Peyer's patch (tissue), 4 donors: ENCODE data around the gene NTRK2. TPM values are rescaled to one million over a fixed set of nuclear protein-coding genes. Genes with fewer than 3 reads are reported as not detected.
A peak's percentile ranks its signal among the peaks of the same experiment; 100 is the strongest.

ENCODE experiments used
- DNase-seq, 3 donors: peaks; one replicate each; pipeline ENCODE4 v3.0.0-alpha.2; 2017 to 2019
- H3K27ac ChIP-seq, 4 donors: fragments of 200-600 bp; sonication (generic); one replicate each; pipeline ENCODE4 v1.5.1; 2016 to 2019
- H3K27me3 ChIP-seq, 2 donors: fragments of 200-600 bp; sonication (generic); one replicate each; pipeline ENCODE4 v1.5.1; 2019
- H3K36me3 ChIP-seq, 3 donors: fragments of 200-600 bp; sonication (generic); one replicate each; pipeline ENCODE4 v1.5.1; 2016 to 2019
- H3K4me1 ChIP-seq, 4 donors: fragments of 200-600 bp; sonication (generic); one replicate each; pipeline ENCODE4 v1.5.1; 2016 to 2019
- H3K4me3 ChIP-seq, 4 donors: fragments of 200-600 bp; sonication (generic); 1 replicate in 3 of 4; 2 replicates in 1 of 4; pipeline ENCODE4 v1.5.1; 2016 to 2019; ENCODE audit warnings: mild to moderate bottlenecking in 1 of 4
- H3K9me3 ChIP-seq, 4 donors: fragments of 200-600 bp; sonication (generic); one replicate each; pipeline ENCODE4 v1.5.1; 2016 to 2019; ENCODE audit warnings: mild to moderate bottlenecking in 1 of 4
- CTCF ChIP-seq, 6 experiments: fragments of 450-650 bp in 4 of 6; fragments of 200-600 bp in 2 of 6; sonication (generic) in 1 of 6; IDR thresholded peaks; one replicate each; pipeline ENCODE4 v1.5.1; 2017 to 2019; ENCODE audit warnings: antibody characterized with exemption in 6 of 6, mild to moderate bottlenecking in 3 of 6, moderate library complexity in 1 of 6
- POLR2A ChIP-seq, 2 donors: fragments of 450-650 bp; IDR thresholded peaks; one replicate each; pipeline ENCODE4 v1.5.1; 2017; ENCODE audit warnings: antibody characterized with exemption in 2 of 2, mild to moderate bottlenecking in 2 of 2, moderate library complexity in 2 of 2
- total RNA-seq, 4 donors: library from RNA; depleted of rRNA; stranded (reverse); fragments of >200 nt; gene quantifications; one replicate each; pipeline ENCODE4 v1.1.0, GENCODE V29; 2016

NTRK2 gene
- total RNA-seq, 4 donors from 2014 or later, result 0.35 to 1.7 (median 0.84) TPM

- Histone ChIP-seq H3K9me3 (no peaks in the 10 kb centered on the region), H3K4me3 (no peak overlapping the region), H3K4me1 (no peaks in the 10 kb centered on the region), H3K36me3 (no peaks in the 10 kb centered on the region), H3K27ac (no peak overlapping the region), H3K27me3 (no peaks in the 10 kb centered on the region)
- TF ChIP-seq CTCF (IDR thresholded peaks at IDR 0.05) (no peak), POLR2A (IDR thresholded peaks at IDR 0.05) (no peak)
- DNase-seq, result no peak
Observed at GRCh38 chr9:84647699-84648098, 21.8 kb upstream of the NTRK2 start.

GRCh38 chr9:84652496-84653120 lies 16.9 kb upstream of the NTRK2 start:
- DNase-seq, result no peak

GRCh38 chr9:84655447-84655846 lies 14.1 kb upstream of the NTRK2 start:
- Histone ChIP-seq H3K27ac (no peak overlapping the region), H3K4me1 (no peaks in the 10 kb centered on the region), H3K4me3 (no peak overlapping the region), H3K9me3 (no peaks in the 10 kb centered on the region), H3K36me3 (no peaks in the 10 kb centered on the region), H3K27me3 (no peaks in the 10 kb centered on the region)
- DNase-seq, result no peak
- TF ChIP-seq CTCF (IDR thresholded peaks at IDR 0.05) (no peak), POLR2A (IDR thresholded peaks at IDR 0.05) (no peak)

More at GRCh38 chr9:84652496-84653120, 16.9 kb upstream of the NTRK2 start:
- Histone ChIP-seq H3K4me3 (no peak overlapping the region), H3K4me1 (no peaks in the 10 kb centered on the region), H3K27me3 (no peaks in the 10 kb centered on the region), H3K27ac (no peak overlapping the region), H3K36me3 (no peaks in the 10 kb centered on the region), H3K9me3 (no peaks in the 10 kb centered on the region)
- TF ChIP-seq POLR2A (IDR thresholded peaks at IDR 0.05) (no peak), CTCF (IDR thresholded peaks at IDR 0.05) (peak in 1 of 6 experiments; percentile 14)

GRCh38 chr9:84659313-84659712 lies 10.2 kb upstream of the NTRK2 start:
- Histone ChIP-seq H3K27ac (no peak overlapping the region), H3K4me3 (no peak overlapping the region), H3K36me3 (no peaks in the 10 kb centered on the region), H3K27me3 (no peaks in the 10 kb centered on the region), H3K4me1 (no peaks in the 10 kb centered on the region), H3K9me3 (no peaks in the 10 kb centered on the region)
- TF ChIP-seq CTCF (IDR thresholded peaks at IDR 0.05) (no peak), POLR2A (IDR thresholded peaks at IDR 0.05) (no peak)
- DNase-seq, result no peak

GRCh38 chr9:84659773-84660172 lies 9.8 kb upstream of the NTRK2 start:
- TF ChIP-seq CTCF (IDR thresholded peaks at IDR 0.05) (no peak), POLR2A (IDR thresholded peaks at IDR 0.05) (no peak)
- DNase-seq, result no peak
- Histone ChIP-seq H3K36me3 (no peaks in the 10 kb centered on the region), H3K4me1 (no peaks in the 10 kb centered on the region), H3K9me3 (no peaks in the 10 kb centered on the region), H3K27me3 (no peaks in the 10 kb centered on the region), H3K27ac (no peak overlapping the region), H3K4me3 (no peak overlapping the region)
